Neural cell (in vitro differentiated cells): Measurements from ENCODE around the gene CHST11. TPM values are rescaled to one million over a fixed set of nuclear protein-coding genes. Genes with fewer than 3 reads are reported as not detected.

Experiments
- H2AFZ ChIP-seq: fragments of 200-600, 300-800 bp; sonication (generic), shearing (Covaris generic); 2 replicates; pipeline ENCODE4 v1.6.0; 2014; ENCODE audit warnings: low read depth, mild to moderate bottlenecking, antibody characterized with exemption, low read length, moderate library complexity
- H3F3A ChIP-seq: fragments of 200-600 bp; shearing (Covaris generic); 2 replicates; pipeline ENCODE4 v1.6.1; 2016; ENCODE audit warnings: mild to moderate bottlenecking, moderate library complexity, mixed read lengths, antibody characterized with exemption, low read length; ENCODE audit not compliant: insufficient read depth, poor library complexity, severe bottlenecking
- H3K27ac ChIP-seq: fragments of 200-600, 300-800 bp; sonication (generic), shearing (Covaris generic); 2 replicates; pipeline ENCODE4 v1.5.1; 2014; ENCODE audit warnings: mild to moderate bottlenecking, low read length, moderate library complexity
- H3K27me3 ChIP-seq: fragments of 300-800, 200-600 bp; sonication (generic), shearing (Covaris generic); 2 replicates; pipeline ENCODE4 v1.6.0; 2014; ENCODE audit warnings: mild to moderate bottlenecking, low read depth, low read length, moderate library complexity; ENCODE audit not compliant: insufficient read depth
- H3K36me3 ChIP-seq: fragments of 300-800, 200-600 bp; sonication (generic), shearing (Covaris generic); 2 replicates; pipeline ENCODE4 v1.5.1; 2014; ENCODE audit warnings: mild to moderate bottlenecking, antibody characterized with exemption, low read length, moderate library complexity; ENCODE audit not compliant: insufficient read depth
- H3K4me2 ChIP-seq: fragments of 300-800, 200-600 bp; sonication (generic), shearing (Covaris generic); 2 replicates; pipeline ENCODE4 v1.6.0; 2014; ENCODE audit warnings: mild to moderate bottlenecking, low read length
- H3K4me3 ChIP-seq: fragments of 300-800, 200-600 bp; sonication (generic), shearing (Covaris generic); 2 replicates; pipeline ENCODE4 v1.5.1; 2014; ENCODE audit warnings: mild to moderate bottlenecking, low read length, moderate library complexity
- H3K79me2 ChIP-seq: fragments of 200-600 bp; shearing (Covaris generic); replicated peaks from 2 replicates; pipeline ENCODE4 v1.6.0; 2014; ENCODE audit warnings: mild to moderate bottlenecking, low read length, moderate library complexity; ENCODE audit not compliant: insufficient read depth
- H3K9ac ChIP-seq: fragments of 300-800, 200-600 bp; sonication (generic), shearing (Covaris generic); 2 replicates; pipeline ENCODE4 v1.6.1; 2016; ENCODE audit warnings: mild to moderate bottlenecking, low read length, mixed read lengths
- H3K9me2 ChIP-seq: fragments of 200-600 bp; shearing (Covaris generic); 2 replicates; pipeline ENCODE4 v1.6.1; 2016; ENCODE audit warnings: mild to moderate bottlenecking, low read length, mixed read lengths; ENCODE audit not compliant: insufficient read depth
- H3K9me3 ChIP-seq: fragments of 200-600, 300-800 bp; sonication (generic), shearing (Covaris generic); 2 replicates; pipeline ENCODE4 v1.6.1; 2016; ENCODE audit warnings: mild to moderate bottlenecking, mixed run types, low read length, moderate library complexity, mixed read lengths
- H4K20me1 ChIP-seq: fragments of 200-600 bp; shearing (Covaris generic); 2 replicates; pipeline ENCODE4 v1.6.1; 2016; ENCODE audit warnings: mild to moderate bottlenecking, mixed run types; ENCODE audit not compliant: insufficient read depth
- EP300 ChIP-seq: fragments of 450-650 bp; conservative IDR thresholded peaks from 2 replicates; pipeline ENCODE4 v1.6.1; 2014; ENCODE audit warnings: antibody characterized with exemption, mild to moderate bottlenecking, moderate library complexity; ENCODE audit not compliant: poor library complexity, severe bottlenecking
- EZH2 ChIP-seq: fragments of 200-600, 300-800 bp; shearing (Covaris generic), sonication (generic); IDR thresholded peaks from 2 replicates; pipeline ENCODE4 v1.6.1; 2014; ENCODE audit warnings: antibody characterized with exemption, low read length, borderline replicate concordance, mild to moderate bottlenecking; ENCODE audit not compliant: insufficient read depth, poor library complexity, severe bottlenecking
- MXI1 ChIP-seq: fragments of 450-650 bp; conservative IDR thresholded peaks from 2 replicates; pipeline ENCODE4 v1.6.1; 2014; ENCODE audit warnings: antibody characterized with exemption, mild to moderate bottlenecking; ENCODE audit not compliant: poor library complexity, severe bottlenecking
- POLR2AphosphoS5 ChIP-seq: IDR thresholded peaks from 2 replicates; pipeline ENCODE4 v1.6.1; 2012
- RAD21 ChIP-seq: fragments of 450-650 bp; conservative IDR thresholded peaks from 2 replicates; pipeline ENCODE4 v1.6.1; 2014; ENCODE audit warnings: antibody characterized with exemption, mild to moderate bottlenecking, moderate library complexity
- SMC3 ChIP-seq: fragments of 450-650 bp; conservative IDR thresholded peaks from 2 replicates; pipeline ENCODE4 v1.6.1; 2014; ENCODE audit warnings: antibody characterized with exemption, mild to moderate bottlenecking, moderate library complexity; ENCODE audit not compliant: poor library complexity
- TAF1 ChIP-seq: IDR thresholded peaks from 2 replicates; pipeline ENCODE4 v1.6.1; 2012; ENCODE audit warnings: low read depth
- polyA plus RNA-seq: library from polyadenylated mRNA; depleted of rRNA; stranded (reverse); fragments of >200 nt; gene quantifications from 2 replicates; pipeline ENCODE4 v1.2.3, GENCODE V29; 2014
- TF ChIP-seq, protein P1 (sequence below): IDR thresholded peaks from 2 replicates; pipeline ENCODE4 v1.6.1; 2012; ENCODE audit warnings: borderline replicate concordance
- TF ChIP-seq, protein P2 (sequence below): fragments of 450-650 bp; IDR thresholded peaks from 2 replicates; pipeline ENCODE4 v1.5.1; 2014; ENCODE audit warnings: antibody characterized with exemption, mild to moderate bottlenecking, moderate library complexity; ENCODE audit not compliant: poor library complexity, severe bottlenecking

CHST11 gene
- polyA plus RNA-seq, 1 donor from 2014 or later, result 15.0 TPM

DNA sequence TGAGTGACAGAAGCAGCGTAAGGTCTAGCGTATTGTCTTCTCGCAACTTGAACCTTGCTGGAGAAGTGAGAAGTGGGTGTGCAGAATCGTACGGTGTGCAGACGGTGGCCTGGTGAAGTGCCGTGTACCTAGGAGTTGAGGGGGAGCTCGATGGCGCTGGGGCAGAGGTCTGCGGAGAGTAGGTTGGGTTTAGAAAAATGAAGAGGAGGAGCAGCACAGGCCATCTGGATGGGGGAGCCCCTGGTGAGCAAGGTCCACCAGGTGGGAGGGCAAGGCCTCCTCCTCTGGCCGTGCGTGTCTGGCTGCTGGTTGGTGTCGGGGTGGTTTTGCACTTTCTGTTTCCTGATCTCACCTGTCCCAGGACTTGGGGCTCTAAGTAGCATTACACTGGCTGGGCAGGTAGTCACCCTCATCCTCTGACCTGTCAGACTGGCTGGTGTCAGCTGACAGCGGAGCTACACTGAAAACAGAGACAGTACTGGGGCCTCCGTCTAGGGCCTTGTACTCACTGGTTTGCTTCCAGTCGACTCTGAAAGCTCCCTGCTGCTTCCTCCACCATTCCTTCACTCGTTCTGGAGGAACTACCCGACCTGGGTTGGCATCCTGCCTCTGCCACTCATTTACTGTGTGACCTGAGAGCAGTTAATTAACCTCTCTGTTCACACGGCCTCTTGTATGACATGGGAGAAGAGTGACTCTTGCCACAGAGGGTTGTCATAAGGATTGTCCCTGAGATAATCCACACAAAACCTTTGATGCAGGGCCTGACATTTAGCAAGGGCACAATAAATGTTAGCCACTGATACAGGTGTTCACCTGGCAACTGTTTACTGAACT lies 273.1 kb downstream of the CHST11 start:
- no peaks in the 10 kb centered on the region for H3K79me2 ChIP-seq
- no peaks in the 10 kb centered on the region for H4K20me1 ChIP-seq
- H3K27ac ChIP-seq, result no peak overlapping the region
- no peaks in the 10 kb centered on the region for H3K27me3 ChIP-seq
- H3F3A ChIP-seq, result no peaks in the 10 kb centered on the region
- no peaks in the 10 kb centered on the region for H3K9me3 ChIP-seq
- no peak overlapping the region for H3K4me3 ChIP-seq
- no peak overlapping the region for H3K9ac ChIP-seq
- TF ChIP-seq EP300, result no peak
- TF ChIP-seq, protein P1, sequence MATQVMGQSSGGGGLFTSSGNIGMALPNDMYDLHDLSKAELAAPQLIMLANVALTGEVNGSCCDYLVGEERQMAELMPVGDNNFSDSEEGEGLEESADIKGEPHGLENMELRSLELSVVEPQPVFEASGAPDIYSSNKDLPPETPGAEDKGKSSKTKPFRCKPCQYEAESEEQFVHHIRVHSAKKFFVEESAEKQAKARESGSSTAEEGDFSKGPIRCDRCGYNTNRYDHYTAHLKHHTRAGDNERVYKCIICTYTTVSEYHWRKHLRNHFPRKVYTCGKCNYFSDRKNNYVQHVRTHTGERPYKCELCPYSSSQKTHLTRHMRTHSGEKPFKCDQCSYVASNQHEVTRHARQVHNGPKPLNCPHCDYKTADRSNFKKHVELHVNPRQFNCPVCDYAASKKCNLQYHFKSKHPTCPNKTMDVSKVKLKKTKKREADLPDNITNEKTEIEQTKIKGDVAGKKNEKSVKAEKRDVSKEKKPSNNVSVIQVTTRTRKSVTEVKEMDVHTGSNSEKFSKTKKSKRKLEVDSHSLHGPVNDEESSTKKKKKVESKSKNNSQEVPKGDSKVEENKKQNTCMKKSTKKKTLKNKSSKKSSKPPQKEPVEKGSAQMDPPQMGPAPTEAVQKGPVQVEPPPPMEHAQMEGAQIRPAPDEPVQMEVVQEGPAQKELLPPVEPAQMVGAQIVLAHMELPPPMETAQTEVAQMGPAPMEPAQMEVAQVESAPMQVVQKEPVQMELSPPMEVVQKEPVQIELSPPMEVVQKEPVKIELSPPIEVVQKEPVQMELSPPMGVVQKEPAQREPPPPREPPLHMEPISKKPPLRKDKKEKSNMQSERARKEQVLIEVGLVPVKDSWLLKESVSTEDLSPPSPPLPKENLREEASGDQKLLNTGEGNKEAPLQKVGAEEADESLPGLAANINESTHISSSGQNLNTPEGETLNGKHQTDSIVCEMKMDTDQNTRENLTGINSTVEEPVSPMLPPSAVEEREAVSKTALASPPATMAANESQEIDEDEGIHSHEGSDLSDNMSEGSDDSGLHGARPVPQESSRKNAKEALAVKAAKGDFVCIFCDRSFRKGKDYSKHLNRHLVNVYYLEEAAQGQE, result no peak
- TF ChIP-seq EZH2, result no peak
- TF ChIP-seq TAF1, result no peak
- TF ChIP-seq MXI1, result no peak
- no peaks in the 10 kb centered on the region for H3K36me3 ChIP-seq
- no peak overlapping the region for H3K4me2 ChIP-seq
- no peak overlapping the region for H2AFZ ChIP-seq
- no peaks in the 10 kb centered on the region for H3K9me2 ChIP-seq

DNA sequence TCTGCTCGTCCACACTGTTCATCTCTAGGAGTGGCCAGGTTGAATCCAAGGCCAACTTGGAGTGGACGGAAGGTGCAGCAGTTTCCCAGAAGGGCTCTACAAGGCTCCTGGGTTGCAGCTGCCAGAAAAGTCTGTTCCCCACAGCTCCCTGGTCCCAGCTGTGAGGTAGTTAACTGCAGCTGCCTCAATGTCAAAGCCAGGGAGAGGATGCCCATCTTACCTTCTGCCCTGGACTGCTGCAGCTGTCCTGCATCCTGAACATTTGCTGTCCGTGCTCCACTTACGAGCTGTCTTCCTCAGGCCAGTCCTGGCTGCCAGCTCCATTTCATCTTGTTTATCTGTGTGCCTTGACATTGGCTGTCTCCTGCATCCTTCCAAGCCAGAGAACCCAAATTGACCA lies 274.0 kb downstream of the CHST11 start:
- H3F3A ChIP-seq, result no peaks in the 10 kb centered on the region
- no peaks in the 10 kb centered on the region for H3K9me2 ChIP-seq
- no peak overlapping the region for H3K27ac ChIP-seq
- no peaks in the 10 kb centered on the region for H3K79me2 ChIP-seq
- H3K9ac ChIP-seq, result no peak overlapping the region
- H3K36me3 ChIP-seq, result no peaks in the 10 kb centered on the region
- TF ChIP-seq, protein P1, result no peak
- TF ChIP-seq POLR2AphosphoS5 (no peak), RAD21 (no peak), TAF1 (no peak), SMC3 (no peak), EZH2 (no peak), EP300 (no peak), MXI1 (no peak)
- TF ChIP-seq, protein P2, sequence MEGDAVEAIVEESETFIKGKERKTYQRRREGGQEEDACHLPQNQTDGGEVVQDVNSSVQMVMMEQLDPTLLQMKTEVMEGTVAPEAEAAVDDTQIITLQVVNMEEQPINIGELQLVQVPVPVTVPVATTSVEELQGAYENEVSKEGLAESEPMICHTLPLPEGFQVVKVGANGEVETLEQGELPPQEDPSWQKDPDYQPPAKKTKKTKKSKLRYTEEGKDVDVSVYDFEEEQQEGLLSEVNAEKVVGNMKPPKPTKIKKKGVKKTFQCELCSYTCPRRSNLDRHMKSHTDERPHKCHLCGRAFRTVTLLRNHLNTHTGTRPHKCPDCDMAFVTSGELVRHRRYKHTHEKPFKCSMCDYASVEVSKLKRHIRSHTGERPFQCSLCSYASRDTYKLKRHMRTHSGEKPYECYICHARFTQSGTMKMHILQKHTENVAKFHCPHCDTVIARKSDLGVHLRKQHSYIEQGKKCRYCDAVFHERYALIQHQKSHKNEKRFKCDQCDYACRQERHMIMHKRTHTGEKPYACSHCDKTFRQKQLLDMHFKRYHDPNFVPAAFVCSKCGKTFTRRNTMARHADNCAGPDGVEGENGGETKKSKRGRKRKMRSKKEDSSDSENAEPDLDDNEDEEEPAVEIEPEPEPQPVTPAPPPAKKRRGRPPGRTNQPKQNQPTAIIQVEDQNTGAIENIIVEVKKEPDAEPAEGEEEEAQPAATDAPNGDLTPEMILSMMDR, result no peak
- H3K4me2 ChIP-seq, result no peak overlapping the region
- no peaks in the 10 kb centered on the region for H3K9me3 ChIP-seq
- no peaks in the 10 kb centered on the region for H4K20me1 ChIP-seq
- no peak overlapping the region for H2AFZ ChIP-seq
- no peak overlapping the region for H3K4me3 ChIP-seq
- no peaks in the 10 kb centered on the region for H3K27me3 ChIP-seq
